ENCODE results near the gene PRR35. TPM values are rescaled to one million over a fixed set of nuclear protein-coding genes. Genes with fewer than 3 reads are reported as not detected.

Gene PRR35
- total RNA-seq, 8 experiments from 2014 or later: 0.05 to 0.85 (median 0.24) TPM; not detected in 3

- WGBS, 10 experiments: 8 to 90% (median 67%) methylated on average over 1 to 5 of the region's 23 CpGs; no CpG with 5 or more reads in 6 of the 10 experiments
- peaks cover 29 to 34% of the 10 kb centered on the region in 2 donors for H3K4me1 ChIP-seq (replicated peaks in 1 of 2)
- ATAC-seq (replicated peaks in 6 of 8): no peak
- H3K4me3 ChIP-seq: no peak overlapping the region
- no peak overlapping the region for H3K27ac ChIP-seq
- in situ Hi-C loops (cut with MboI; ENCODE audit: low pct_unique_long_range_greater_than_20kb in 2 of 9, low sequenced_read_pairs in 9 of 9, unreplicated experiment in 9 of 9): no loop called here
Measured at GRCh38 chr16:557463-558297, 2.5 kb upstream of the PRR35 start.

- ATAC-seq (replicated peaks in 6 of 8): no peak
- H3K4me1 ChIP-seq (replicated peaks in 1 of 2): peaks cover 29 to 34% of the 10 kb centered on the region in 2 donors
- WGBS, 10 experiments: 22 to 76% (median 68%) methylated on average over 2 to 9 of the region's 22 CpGs; no CpG with 5 or more reads in 5 of the 10 experiments
- no peak overlapping the region for H3K4me3 ChIP-seq
- in situ Hi-C loops (cut with MboI; ENCODE audit: low pct_unique_long_range_greater_than_20kb in 2 of 9, low sequenced_read_pairs in 9 of 9, unreplicated experiment in 9 of 9): no loop called here
- no peak overlapping the region for H3K27ac ChIP-seq
Measured at GRCh38 chr16:558298-559020, 1.7 kb upstream of the PRR35 start.

- Histone ChIP-seq H3K4me1 (replicated peaks in 1 of 2) (peaks cover 29 to 32% of the 10 kb centered on the region in 2 donors), H3K27ac (no peak overlapping the region), H3K4me3 (no peak overlapping the region)
- in situ Hi-C loops (cut with MboI; ENCODE audit: low pct_unique_long_range_greater_than_20kb in 2 of 9, low sequenced_read_pairs in 9 of 9, unreplicated experiment in 9 of 9): no loop called here
- 90 to 100% methylated on average over 1 to 2 of the region's 15 CpGs; no CpG with 5 or more reads in 8 of the 10 experiments for WGBS, 10 experiments
- peak in 2 of 8 experiments; percentile 0 to 1 for ATAC-seq (replicated peaks in 6 of 8)
Measured at GRCh38 chr16:559021-559380, 1.2 kb upstream of the PRR35 start.

- ATAC-seq (replicated peaks in 6 of 8): peak in 6 of 8 experiments; percentile 6 to 35 (median 13)
- Histone ChIP-seq H3K4me1 (replicated peaks in 1 of 2) (peaks cover 26 to 27% of the 10 kb centered on the region in 2 donors), H3K4me3 (peak overlapping the region in 4 of 5 donors; percentile 6 to 12 (median 10)), H3K27ac (no peak overlapping the region)
- in situ Hi-C loops (cut with MboI; ENCODE audit: low pct_unique_long_range_greater_than_20kb in 2 of 9, low sequenced_read_pairs in 9 of 9, unreplicated experiment in 9 of 9): no loop called here
- 8 to 40% (median 20%) methylated on average over 1 to 12 of the region's 62 CpGs; no CpG with 5 or more reads in 7 of the 10 experiments for WGBS, 10 experiments
Measured at GRCh38 chr16:559411-560203, 587 bp upstream of the PRR35 start.

- no peak overlapping the region for H3K4me3 ChIP-seq
- no CpG with 5 or more reads among the region's 54 CpGs for WGBS, 10 experiments
- no peak for ATAC-seq (replicated peaks in 6 of 8)
Measured at GRCh38 chr16:560701-561412, 663 bp downstream of the PRR35 start.

GRCh38 chr16:561413-561794, 1.2 kb downstream of the PRR35 start:
- Histone ChIP-seq H3K27ac (no peak overlapping the region), H3K4me1 (replicated peaks in 1 of 2) (peaks cover 31 to 45% of the 10 kb centered on the region in 2 donors), H3K4me3 (no peak overlapping the region)
- in situ Hi-C loops (cut with MboI; ENCODE audit: low pct_unique_long_range_greater_than_20kb in 2 of 9, low sequenced_read_pairs in 9 of 9, unreplicated experiment in 9 of 9): no loop called here
- ATAC-seq (replicated peaks in 6 of 8): no peak
- no CpG with 5 or more reads among the region's 15 CpGs for WGBS, 10 experiments

More at GRCh38 chr16:560701-561412, 663 bp downstream of the PRR35 start:
- in situ Hi-C loops (cut with MboI; ENCODE audit: low pct_unique_long_range_greater_than_20kb in 2 of 9, low sequenced_read_pairs in 9 of 9, unreplicated experiment in 9 of 9): no loop called here
- Histone ChIP-seq H3K27ac (no peak overlapping the region), H3K4me1 (replicated peaks in 1 of 2) (peaks cover 26 to 40% of the 10 kb centered on the region in 2 donors)

- peaks cover 40 to 53% of the 10 kb centered on the region in 2 donors for H3K4me1 ChIP-seq (replicated peaks in 1 of 2)
- no peak overlapping the region for H3K4me3 ChIP-seq
- in situ Hi-C loops (cut with MboI; ENCODE audit: low pct_unique_long_range_greater_than_20kb in 2 of 9, low sequenced_read_pairs in 9 of 9, unreplicated experiment in 9 of 9): no loop called here
- H3K27ac ChIP-seq: no peak overlapping the region
- ATAC-seq (replicated peaks in 6 of 8): no peak
- WGBS, 10 experiments: 53 to 87% (median 68%) methylated on average over 2 to 5 of the region's 43 CpGs; no CpG with 5 or more reads in 5 of the 10 experiments
Measured at GRCh38 chr16:561957-562938, 2.1 kb downstream of the PRR35 start.

- peaks cover 40 to 53% of the 10 kb centered on the region in 2 donors for H3K4me1 ChIP-seq (replicated peaks in 1 of 2)
- no CpG with 5 or more reads among the region's 30 CpGs for WGBS, 10 experiments
- ATAC-seq (replicated peaks in 6 of 8): no peak
- H3K27ac ChIP-seq: no peak overlapping the region
- in situ Hi-C loops (cut with MboI; ENCODE audit: low pct_unique_long_range_greater_than_20kb in 2 of 9, low sequenced_read_pairs in 9 of 9, unreplicated experiment in 9 of 9): no loop called here
- no peak overlapping the region for H3K4me3 ChIP-seq
Measured at GRCh38 chr16:563072-563644, 3.0 kb downstream of the PRR35 start.

GRCh38 chr16:564690-565418, 4.7 kb downstream of the PRR35 start:
- Histone ChIP-seq H3K4me3 (no peak overlapping the region), H3K27ac (peak overlapping the region in 1 of 2 donors; percentile 80), H3K4me1 (replicated peaks in 1 of 2) (peaks cover 39 to 44% of the 10 kb centered on the region in 2 donors)
- in situ Hi-C loops (cut with MboI; ENCODE audit: low pct_unique_long_range_greater_than_20kb in 2 of 9, low sequenced_read_pairs in 9 of 9, unreplicated experiment in 9 of 9): no loop called here
- no peak for ATAC-seq (replicated peaks in 6 of 8)
- 70 to 90% methylated on average over 2 to 4 of the region's 42 CpGs; no CpG with 5 or more reads in 8 of the 10 experiments for WGBS, 10 experiments

GRCh38 chr16:565419-566330, 5.5 kb downstream of the PRR35 start:
- Histone ChIP-seq H3K27ac (peak overlapping the region in 1 of 2 donors; percentile 80), H3K4me1 (replicated peaks in 1 of 2) (peaks cover 40 to 41% of the 10 kb centered on the region in 2 donors), H3K4me3 (no peak overlapping the region)
- in situ Hi-C loops (cut with MboI; ENCODE audit: low pct_unique_long_range_greater_than_20kb in 2 of 9, low sequenced_read_pairs in 9 of 9, unreplicated experiment in 9 of 9): no loop called here
- ATAC-seq (replicated peaks in 6 of 8): peak in 5 of 8 experiments; percentile 52 to 77 (median 66)
- WGBS, 10 experiments: 0 to 90% methylated on average over 1 to 2 of the region's 35 CpGs; no CpG with 5 or more reads in 8 of the 10 experiments

Data from motor neuron (in vitro differentiated cells).